ENCODE measurements around the gene XBP1. TPM values are rescaled to one million over a fixed set of nuclear protein-coding genes. Genes with fewer than 3 reads are reported as not detected.

Gene XBP1
- total and polyA plus RNA-seq, 2 donors (not counting 3 experiments of a cell fraction or from before 2014, with no cell fraction given): 90.4 to 102 TPM

GRCh38 chr22:28799606-28800307 is 612 bp downstream of the XBP1 start:
- Histone ChIP-seq H3K4me3 (replicated peaks in 1 of 3; ENCODE audit: insufficient read depth in 1 of 3, low read depth in 1 of 3, low read length in 3 of 3) (peak overlapping the region; percentile 84 to 100 (median 100)), H2AFZ (ENCODE audit: low read depth, low read length) (peak overlapping the region; percentile 7), H3K4me2 (ENCODE audit: insufficient read depth, low read length) (peak overlapping the region; percentile 83), H3K27me3 (ENCODE audit: control insufficient read depth in 2 of 2, insufficient read depth in 2 of 2, low read length in 2 of 2) (no peaks in the 10 kb centered on the region), H3K9ac (replicated peaks; ENCODE audit: extremely low read depth, insufficient read depth, low read length) (peak overlapping the region; percentile 100), H3K27ac (ENCODE audit: insufficient read depth, low read depth, low read length) (peak overlapping the region; percentile 100), H3K79me2 (ENCODE audit: control insufficient read depth, insufficient read depth, low read length) (peaks cover 69% of the 10 kb centered on the region), H3K36me3 (ENCODE audit: control insufficient read depth in 2 of 2, extremely low read depth in 1 of 2, insufficient read depth in 2 of 2, low read length in 2 of 2) (peaks cover 19 to 23% of the 10 kb centered on the region in 2 experiments), H3K4me1 (ENCODE audit: control insufficient read depth, extremely low read depth, insufficient read depth, low read length) (peaks cover 26% of the 10 kb centered on the region), H4K20me1 (replicated peaks; ENCODE audit: control insufficient read depth, extremely low read depth, insufficient read depth, low read length) (peaks cover 7% of the 10 kb centered on the region), H3K9me1 (replicated peaks; ENCODE audit: control insufficient read depth, extremely low read depth, insufficient read depth, low read length) (no peaks in the 10 kb centered on the region), H3K9me3 (replicated peaks; ENCODE audit: control insufficient read depth, insufficient read depth, low read length) (no peaks in the 10 kb centered on the region)
- DNase-seq (ENCODE audit: low read depth, low spot score) (peak; percentile 68), FAIRE-seq (no peak)
- intact Hi-C loops (cut with micrococcal nuclease) (loop anchor here (1.0 to 2.0 kb wide), 7 partner anchors 11 to 231 kb away; partner anchors contain the start of genes CCDC117 and HSCB), dilution Hi-C loops (cut with MboI; ENCODE audit: extremely low pct_ligation_motif_present, low sequenced_read_pairs) (no loop called here)
- TF ChIP-seq POLR2A (IDR thresholded peaks at IDR 0.05; ENCODE audit: low read depth, low read length): no peak
- TF ChIP-seq GATA2 (IDR thresholded peaks at IDR 0.05; ENCODE audit: insufficient read depth, insufficient read length, low read depth, low read length): no peak
- TF ChIP-seq JUN (IDR thresholded peaks at IDR 0.05; ENCODE audit: borderline replicate concordance, insufficient read depth, insufficient read length, low read depth): no peak
- TF ChIP-seq, protein P1, sequence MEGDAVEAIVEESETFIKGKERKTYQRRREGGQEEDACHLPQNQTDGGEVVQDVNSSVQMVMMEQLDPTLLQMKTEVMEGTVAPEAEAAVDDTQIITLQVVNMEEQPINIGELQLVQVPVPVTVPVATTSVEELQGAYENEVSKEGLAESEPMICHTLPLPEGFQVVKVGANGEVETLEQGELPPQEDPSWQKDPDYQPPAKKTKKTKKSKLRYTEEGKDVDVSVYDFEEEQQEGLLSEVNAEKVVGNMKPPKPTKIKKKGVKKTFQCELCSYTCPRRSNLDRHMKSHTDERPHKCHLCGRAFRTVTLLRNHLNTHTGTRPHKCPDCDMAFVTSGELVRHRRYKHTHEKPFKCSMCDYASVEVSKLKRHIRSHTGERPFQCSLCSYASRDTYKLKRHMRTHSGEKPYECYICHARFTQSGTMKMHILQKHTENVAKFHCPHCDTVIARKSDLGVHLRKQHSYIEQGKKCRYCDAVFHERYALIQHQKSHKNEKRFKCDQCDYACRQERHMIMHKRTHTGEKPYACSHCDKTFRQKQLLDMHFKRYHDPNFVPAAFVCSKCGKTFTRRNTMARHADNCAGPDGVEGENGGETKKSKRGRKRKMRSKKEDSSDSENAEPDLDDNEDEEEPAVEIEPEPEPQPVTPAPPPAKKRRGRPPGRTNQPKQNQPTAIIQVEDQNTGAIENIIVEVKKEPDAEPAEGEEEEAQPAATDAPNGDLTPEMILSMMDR (IDR thresholded peaks at IDR 0.05; ENCODE audit: extremely low read depth in 1 of 2, insufficient read depth in 1 of 2, low read depth in 1 of 2, low read length in 2 of 2): no peak
- peak; percentile 35 for TF ChIP-seq MYC (IDR thresholded peaks at IDR 0.05; ENCODE audit: low read depth, low read length)
- no peak for TF ChIP-seq POLR2AphosphoS5 (IDR thresholded peaks at IDR 0.05; ENCODE audit: insufficient read depth, low read depth, low read length)
- CTCF ChIA-PET: interaction anchor here (1.1 to 4.7 kb wide), 5 partner anchors 10 to 241 kb away, joined by 3 to 18 read pairs (median 11); partner anchors contain the start of gene CCDC117
- POLR2A ChIA-PET: interaction anchor here (0.6 to 1.8 kb wide), 7 partner anchors 8 to 120 kb away, joined by 3 to 6 read pairs (median 4); partner anchors contain the start of genes CCDC117 and TTC28
- BruUV-seq (replicated peaks): TSS peak; percentile 59

All from endothelial cell of umbilical vein (primary cell).